ENCODE results near the gene MAGI1. TPM values are rescaled to one million over a fixed set of nuclear protein-coding genes. Genes with fewer than 3 reads are reported as not detected.

MAGI1 gene
- total RNA-seq, 1 donor from 2014 or later, result not detected

DNA sequence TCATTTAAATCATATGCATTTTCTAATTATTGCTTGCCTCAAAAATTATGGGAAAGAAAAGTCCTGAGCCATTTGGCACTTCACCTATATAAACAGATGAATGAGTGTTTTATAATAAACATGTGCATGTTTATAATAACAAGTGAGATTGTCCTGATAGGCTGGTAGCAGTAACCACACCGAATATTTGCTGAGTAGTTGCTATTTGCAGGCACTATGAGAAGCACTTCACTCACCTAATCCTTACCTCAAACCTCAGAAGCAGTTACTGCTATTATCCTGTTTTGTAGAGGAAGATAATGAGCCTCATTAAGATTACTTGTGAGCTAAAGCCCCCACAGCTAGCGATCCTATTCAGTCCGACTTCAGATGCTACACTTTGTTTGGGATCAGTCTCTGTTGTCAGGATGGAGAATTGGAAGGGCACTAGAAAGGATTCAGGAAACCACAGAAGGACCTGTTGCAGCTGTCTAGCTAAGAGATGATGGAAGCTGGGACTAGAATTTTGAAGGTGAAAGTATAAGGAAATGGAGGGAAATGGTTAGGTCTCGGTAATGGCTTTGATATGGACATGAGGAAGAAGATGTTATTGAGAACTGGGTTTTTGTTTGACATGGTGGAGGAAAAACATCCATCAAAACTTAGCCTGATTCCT, 28.4 kb upstream of the MAGI1 start:
- no peaks in the 10 kb centered on the region for H3K36me3 Mint-ChIP-seq (ENCODE audit: low read depth)
- POLR2A ChIA-PET, result no interaction called here
- ATAC-seq (ENCODE audit: low read depth) (no peak), DNase-seq (no peak)
- no peak overlapping the region for H3K27ac Mint-ChIP-seq
- no peak overlapping the region for H3K4me3 Mint-ChIP-seq
- TF ChIP-seq, protein P1, sequence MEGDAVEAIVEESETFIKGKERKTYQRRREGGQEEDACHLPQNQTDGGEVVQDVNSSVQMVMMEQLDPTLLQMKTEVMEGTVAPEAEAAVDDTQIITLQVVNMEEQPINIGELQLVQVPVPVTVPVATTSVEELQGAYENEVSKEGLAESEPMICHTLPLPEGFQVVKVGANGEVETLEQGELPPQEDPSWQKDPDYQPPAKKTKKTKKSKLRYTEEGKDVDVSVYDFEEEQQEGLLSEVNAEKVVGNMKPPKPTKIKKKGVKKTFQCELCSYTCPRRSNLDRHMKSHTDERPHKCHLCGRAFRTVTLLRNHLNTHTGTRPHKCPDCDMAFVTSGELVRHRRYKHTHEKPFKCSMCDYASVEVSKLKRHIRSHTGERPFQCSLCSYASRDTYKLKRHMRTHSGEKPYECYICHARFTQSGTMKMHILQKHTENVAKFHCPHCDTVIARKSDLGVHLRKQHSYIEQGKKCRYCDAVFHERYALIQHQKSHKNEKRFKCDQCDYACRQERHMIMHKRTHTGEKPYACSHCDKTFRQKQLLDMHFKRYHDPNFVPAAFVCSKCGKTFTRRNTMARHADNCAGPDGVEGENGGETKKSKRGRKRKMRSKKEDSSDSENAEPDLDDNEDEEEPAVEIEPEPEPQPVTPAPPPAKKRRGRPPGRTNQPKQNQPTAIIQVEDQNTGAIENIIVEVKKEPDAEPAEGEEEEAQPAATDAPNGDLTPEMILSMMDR (IDR thresholded peaks at IDR 0.05), result no peak
- no peaks in the 10 kb centered on the region for H3K4me1 Mint-ChIP-seq
- CTCF ChIA-PET, result no interaction called here
- H3K9me3 Mint-ChIP-seq, result peaks cover 4% of the 10 kb centered on the region
- intact Hi-C loops (cut with micrococcal nuclease), result no loop called here
- no peaks in the 10 kb centered on the region for H3K27me3 Mint-ChIP-seq

DNA sequence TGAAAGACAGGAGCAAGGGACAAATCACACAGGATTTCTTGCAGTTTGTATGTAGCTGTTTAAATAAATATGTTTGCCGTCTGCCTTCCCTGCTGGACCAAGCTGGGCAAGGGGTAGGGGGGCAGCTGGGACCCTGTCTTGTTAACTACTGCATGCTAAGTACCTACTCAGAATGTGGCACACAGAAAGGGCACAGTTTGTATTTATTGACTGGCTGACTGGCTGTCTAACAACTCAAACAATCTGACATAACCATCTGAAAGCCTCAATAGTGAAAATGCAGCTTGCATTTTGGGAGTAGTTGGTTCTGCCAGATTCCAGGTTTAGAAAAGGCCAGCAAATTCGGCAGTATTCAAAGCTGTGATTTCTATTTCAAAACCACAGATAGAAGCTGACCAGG, 16.6 kb upstream of the MAGI1 start:
- TF ChIP-seq, protein P1 (IDR thresholded peaks at IDR 0.05), result no peak
- intact Hi-C loops (cut with micrococcal nuclease), result no loop called here
- Mint-ChIP-seq H3K4me3 (no peak overlapping the region), H3K27me3 (no peaks in the 10 kb centered on the region), H3K9me3 (peaks cover 3% of the 10 kb centered on the region), H3K27ac (no peak overlapping the region), H3K36me3 (ENCODE audit: low read depth) (no peaks in the 10 kb centered on the region), H3K4me1 (no peaks in the 10 kb centered on the region)
- ATAC-seq (ENCODE audit: low read depth) (no peak), DNase-seq (no peak)
- ChIA-PET CTCF (no interaction called here), POLR2A (no interaction called here)

DNA sequence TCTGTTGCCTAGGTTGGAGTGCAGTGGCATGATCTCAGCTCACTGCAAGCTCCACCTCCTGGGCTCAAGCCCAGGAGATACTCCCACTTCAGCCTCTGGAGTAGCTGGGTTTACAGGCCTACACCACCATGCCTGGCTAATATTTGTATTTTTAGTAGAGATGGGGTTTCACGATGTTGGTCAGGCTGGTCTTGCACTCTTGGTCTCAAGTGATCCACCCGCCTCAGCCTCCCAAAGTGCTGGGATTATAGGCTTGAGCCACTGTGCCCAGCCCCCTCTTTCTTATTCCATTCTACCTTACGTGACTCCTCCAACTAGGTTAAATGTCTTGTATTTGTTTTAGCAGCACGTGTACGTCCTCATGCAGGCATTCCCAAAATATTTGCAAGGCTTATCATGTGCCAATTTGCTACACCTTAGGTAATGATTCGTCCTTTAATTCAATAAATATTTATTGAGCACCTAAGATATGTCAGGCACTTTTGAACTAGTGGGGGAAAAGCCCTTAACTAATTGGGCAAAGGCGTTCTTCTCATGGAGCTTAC, 14.9 kb upstream of the MAGI1 start:
- DNase-seq (no peak), ATAC-seq (ENCODE audit: low read depth) (no peak)
- ChIA-PET POLR2A (no interaction called here), CTCF (no interaction called here)
- intact Hi-C loops (cut with micrococcal nuclease), result no loop called here
- no peaks in the 10 kb centered on the region for H3K27me3 Mint-ChIP-seq
- TF ChIP-seq, protein P1 (IDR thresholded peaks at IDR 0.05), result no peak
- H3K36me3 Mint-ChIP-seq (ENCODE audit: low read depth), result no peaks in the 10 kb centered on the region
- no peaks in the 10 kb centered on the region for H3K4me1 Mint-ChIP-seq
- H3K4me3 Mint-ChIP-seq, result no peak overlapping the region
- peaks cover 3% of the 10 kb centered on the region for H3K9me3 Mint-ChIP-seq
- H3K27ac Mint-ChIP-seq, result no peak overlapping the region

DNA sequence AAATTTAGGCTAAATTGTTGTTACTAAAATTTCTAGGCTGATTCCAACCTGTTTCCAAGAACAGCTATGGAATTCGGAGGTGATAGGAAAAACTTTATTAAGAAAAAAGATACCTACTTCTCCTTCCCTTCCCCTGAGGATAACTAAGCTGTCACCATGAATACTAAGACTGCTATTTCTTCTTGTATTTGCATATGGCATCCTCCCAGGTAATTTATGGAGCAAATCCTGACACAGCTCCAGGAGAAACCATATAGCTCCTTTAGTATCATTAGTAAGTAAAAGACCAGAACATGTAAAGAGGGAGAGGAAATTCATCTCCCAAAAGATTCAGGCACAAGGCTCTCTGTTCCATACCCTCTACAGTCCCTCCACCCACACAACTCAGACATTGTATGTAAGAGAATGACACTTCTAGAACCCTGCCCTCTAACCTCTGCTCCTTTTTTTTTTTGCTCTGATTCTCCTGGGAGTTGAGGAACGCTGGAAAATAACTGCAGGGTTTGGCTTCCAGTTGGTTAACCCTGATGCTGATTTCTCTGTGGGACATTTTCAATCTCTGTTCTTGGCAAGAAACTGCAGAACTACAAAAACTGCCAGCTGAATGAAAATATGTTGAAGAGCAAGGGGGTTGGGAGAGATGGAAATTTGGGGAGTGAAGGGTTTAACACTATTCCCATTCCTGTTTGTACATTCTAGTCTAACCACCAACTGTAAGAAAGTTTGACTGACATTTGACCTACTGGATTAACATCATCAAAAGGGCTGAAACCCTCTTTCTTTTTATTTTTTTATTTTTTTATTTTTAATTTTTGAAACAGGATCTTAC, 14.2 kb upstream of the MAGI1 start:
- ChIA-PET POLR2A (no interaction called here), CTCF (no interaction called here)
- no peaks in the 10 kb centered on the region for H3K4me1 Mint-ChIP-seq
- H3K4me3 Mint-ChIP-seq, result no peak overlapping the region
- intact Hi-C loops (cut with micrococcal nuclease), result no loop called here
- no peak overlapping the region for H3K27ac Mint-ChIP-seq
- H3K27me3 Mint-ChIP-seq, result no peaks in the 10 kb centered on the region
- DNase-seq, result no peak
- TF ChIP-seq, protein P1 (IDR thresholded peaks at IDR 0.05), result no peak
- H3K36me3 Mint-ChIP-seq (ENCODE audit: low read depth), result no peaks in the 10 kb centered on the region
- peaks cover 3% of the 10 kb centered on the region for H3K9me3 Mint-ChIP-seq
- ATAC-seq (ENCODE audit: low read depth), result no peak

DNA sequence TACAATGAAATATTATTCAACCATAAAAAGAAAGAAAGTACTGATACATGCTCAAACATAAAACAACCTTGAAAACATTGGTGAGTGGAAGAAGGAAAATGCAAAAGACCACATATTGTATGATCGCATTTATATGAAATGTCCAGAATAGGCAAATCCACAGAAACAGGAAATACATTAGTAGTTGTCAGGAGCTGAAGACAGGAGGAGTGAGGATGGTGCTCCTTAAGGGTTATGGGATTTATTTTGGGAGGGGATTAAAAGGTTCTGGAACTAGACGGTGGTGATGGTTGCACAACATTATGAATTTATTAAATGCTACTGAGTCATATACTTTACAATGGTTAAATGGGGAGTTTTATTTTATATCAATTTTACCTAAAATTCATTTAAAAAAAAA, 12.1 kb upstream of the MAGI1 start:
- CTCF ChIA-PET, result no interaction called here
- DNase-seq, result no peak
- POLR2A ChIA-PET, result no interaction called here
- Mint-ChIP-seq H3K27me3 (peaks cover under 1% of the 10 kb centered on the region), H3K27ac (no peak overlapping the region), H3K4me1 (no peaks in the 10 kb centered on the region), H3K9me3 (peaks cover 3% of the 10 kb centered on the region), H3K4me3 (no peak overlapping the region), H3K36me3 (ENCODE audit: low read depth) (no peaks in the 10 kb centered on the region)
- intact Hi-C loops (cut with micrococcal nuclease), result no loop called here
- TF ChIP-seq, protein P1 (IDR thresholded peaks at IDR 0.05), result no peak
- ATAC-seq (ENCODE audit: low read depth), result no peak

Data from activated B cell treated with CpG ODN at 0.5 μM for 24 hours (primary cell).